Measurements from ENCODE around the gene SFR1.

The SFR1 gene

GRCh38 chr10:104090611-104091010, 31.4 kb upstream of the SFR1 start:
- no peak overlapping the region for H3K4me3 ChIP-seq (ENCODE audit: low read depth, low read length)
- peak; percentile 92 for DNase-seq (ENCODE audit: low read depth)
- no peak for TF ChIP-seq CTCF (IDR thresholded peaks at IDR 0.05; ENCODE audit: low read depth, low read length, missing control alignments)
- in situ Hi-C loops (cut with HindIII; ENCODE audit: low sequenced_read_pairs): no loop called here

DNA sequence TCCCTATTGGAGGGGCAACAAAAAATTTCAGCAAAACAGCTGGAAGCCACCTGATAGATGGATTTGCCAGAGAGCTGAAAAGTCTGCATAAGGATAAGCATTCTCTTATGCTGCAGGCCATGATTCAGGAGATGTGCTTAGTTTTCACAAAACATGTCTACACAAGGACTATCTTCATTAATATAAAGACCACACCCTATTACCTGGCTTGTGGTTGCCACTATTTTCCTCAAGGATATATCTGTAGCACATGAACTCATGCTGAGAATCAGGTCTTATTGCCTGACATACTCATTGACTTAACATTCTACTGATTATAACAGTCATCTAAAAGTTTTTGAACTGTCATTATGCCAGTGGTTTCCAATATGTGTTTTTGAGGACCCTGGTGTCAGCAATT, 29.2 kb upstream of the SFR1 start:
- DNase-seq (ENCODE audit: low read depth): no peak
- TF ChIP-seq CTCF (IDR thresholded peaks at IDR 0.05; ENCODE audit: low read depth, low read length, missing control alignments): no peak
- in situ Hi-C loops (cut with HindIII; ENCODE audit: low sequenced_read_pairs): no loop called here
- no peak overlapping the region for H3K4me3 ChIP-seq (ENCODE audit: low read depth, low read length)

GRCh38 chr10:104096692-104097091, 25.3 kb upstream of the SFR1 start:
- in situ Hi-C loops (cut with HindIII; ENCODE audit: low sequenced_read_pairs): no loop called here
- TF ChIP-seq CTCF (IDR thresholded peaks at IDR 0.05; ENCODE audit: low read depth, low read length, missing control alignments): no peak
- DNase-seq (ENCODE audit: low read depth): no peak
- H3K4me3 ChIP-seq (ENCODE audit: low read depth, low read length): no peak overlapping the region

- no peak for DNase-seq (ENCODE audit: low read depth)
- H3K4me3 ChIP-seq (ENCODE audit: low read depth, low read length): no peak overlapping the region
- no peak for TF ChIP-seq CTCF (IDR thresholded peaks at IDR 0.05; ENCODE audit: low read depth, low read length, missing control alignments)
- in situ Hi-C loops (cut with HindIII; ENCODE audit: low sequenced_read_pairs): no loop called here
Observed at GRCh38 chr10:104098358-104098925, 23.5 kb upstream of the SFR1 start.

GRCh38 chr10:104099269-104099668, 22.7 kb upstream of the SFR1 start:
- in situ Hi-C loops (cut with HindIII; ENCODE audit: low sequenced_read_pairs): no loop called here
- H3K4me3 ChIP-seq (ENCODE audit: low read depth, low read length): no peak overlapping the region
- no peak for DNase-seq (ENCODE audit: low read depth)
- TF ChIP-seq CTCF (IDR thresholded peaks at IDR 0.05; ENCODE audit: low read depth, low read length, missing control alignments): no peak

- TF ChIP-seq CTCF (IDR thresholded peaks at IDR 0.05; ENCODE audit: low read depth, low read length, missing control alignments): no peak
- no peak overlapping the region for H3K4me3 ChIP-seq (ENCODE audit: low read depth, low read length)
- no peak for DNase-seq (ENCODE audit: low read depth)
- in situ Hi-C loops (cut with HindIII; ENCODE audit: low sequenced_read_pairs): no loop called here
Observed at GRCh38 chr10:104099941-104100340, 22.0 kb upstream of the SFR1 start.

- in situ Hi-C loops (cut with HindIII; ENCODE audit: low sequenced_read_pairs): no loop called here
- H3K4me3 ChIP-seq (ENCODE audit: low read depth, low read length): no peak overlapping the region
- no peak for DNase-seq (ENCODE audit: low read depth)
- no peak for TF ChIP-seq CTCF (IDR thresholded peaks at IDR 0.05; ENCODE audit: low read depth, low read length, missing control alignments)
Observed at GRCh38 chr10:104100795-104101194, 21.2 kb upstream of the SFR1 start.
